ENCODE results near the gene ATP8A2. TPM values are rescaled to one million over a fixed set of nuclear protein-coding genes. Genes with fewer than 3 reads are reported as not detected.

ATP8A2 gene
- total and polyA plus RNA-seq, 2 of the 8 experiments (the other 6 are each of a cell fraction or from before 2014, with no cell fraction given) = 2.4 to 8.3 TPM

DNA sequence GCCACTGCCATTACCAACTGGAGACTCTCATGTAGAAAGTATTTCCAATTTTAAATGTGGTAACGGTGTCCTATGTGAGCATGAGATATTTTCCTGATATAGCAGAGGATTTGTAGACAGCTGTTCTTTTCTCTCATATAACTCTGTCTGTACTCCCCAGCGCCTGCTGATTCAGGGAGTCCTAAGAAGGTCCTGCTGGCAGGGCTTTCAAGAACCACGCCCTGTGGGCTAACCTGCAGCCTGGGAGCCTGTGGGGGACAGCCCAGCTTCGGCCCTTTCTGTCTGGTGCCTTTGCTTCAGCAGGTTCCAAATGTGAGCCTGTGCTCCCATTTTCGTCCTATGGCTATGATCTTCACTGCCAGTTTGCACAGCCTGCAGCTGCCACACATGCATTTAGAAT lies 316.8 kb downstream of the ATP8A2 start:
- FAIRE-seq = no peak
- WGBS, 2 experiments (ENCODE audit: extremely low coverage in 1 of 2, insufficient coverage in 1 of 2, insufficient read length in 1 of 2, insufficient replicate concordance in 2 of 2, low coverage in 1 of 2, low lambda C conversion rate in 2 of 2, missing lambda C conversion rate in 1 of 2) = 86% methylated on average over 5 of the region's 5 CpGs; no CpG with 5 or more reads in 1 of the 2 experiments
- no peak overlapping the region for H3K27ac ChIP-seq (ENCODE audit: low read depth, low read length)
- H2BK5ac ChIP-seq (ENCODE audit: low read depth, low read length) = no peak overlapping the region
- CTCF ChIA-PET (ENCODE audit: partially characterized antibody) = no interaction called here
- no peak overlapping the region for H3K9ac ChIP-seq (replicated peaks in 1 of 4; ENCODE audit: extremely low read depth in 1 of 4, low read depth in 3 of 4, low read length in 3 of 4)
- H4K91ac ChIP-seq (replicated peaks; ENCODE audit: insufficient read length, low read length) = no peak overlapping the region
- H4K5ac ChIP-seq (ENCODE audit: insufficient read length, low read depth, low read length) = no peak overlapping the region
- no peak overlapping the region for H3K18ac ChIP-seq (ENCODE audit: extremely low read depth, low read length)
- H4K20me1 ChIP-seq (replicated peaks in 1 of 2; ENCODE audit: control insufficient read depth in 1 of 2, insufficient read depth in 2 of 2, low read length in 2 of 2) = no peaks in the 10 kb centered on the region
- no peak overlapping the region for H4K8ac ChIP-seq (ENCODE audit: extremely low read depth, insufficient read depth, low read length)
- no peaks in the 10 kb centered on the region for H3K79me1 ChIP-seq (ENCODE audit: low read depth, low read length)
- no peaks in the 10 kb centered on the region; a peak in 2 of 7 replicates for H3K4me1 ChIP-seq (replicated peaks in 1 of 4; ENCODE audit: control insufficient read depth in 3 of 4, insufficient read depth in 4 of 4, low read length in 3 of 4)
- H3K4ac ChIP-seq (replicated peaks; ENCODE audit: insufficient read length, low read depth, low read length) = no peak overlapping the region
- no peak overlapping the region for H3K4me3 ChIP-seq (ENCODE audit: extremely low read depth in 1 of 4, insufficient read depth in 2 of 4, low read depth in 3 of 4, low read length in 4 of 4)
- H3K56ac ChIP-seq (replicated peaks; ENCODE audit: insufficient read length, low read depth, low read length) = no peak overlapping the region
- no peak for DNase-seq (ENCODE audit: low read depth in 1 of 2, low spot score in 2 of 2)
- H3K23ac ChIP-seq (ENCODE audit: insufficient read length) = no peak overlapping the region
- H2BK20ac ChIP-seq (ENCODE audit: low read length) = no peak overlapping the region
- POLR2A ChIA-PET (ENCODE audit: partially characterized antibody) = no interaction called here
- H3K23me2 ChIP-seq (ENCODE audit: low read depth, low read length) = no peaks in the 10 kb centered on the region
- H2AK5ac ChIP-seq (ENCODE audit: low read depth, low read length) = no peak overlapping the region
- no peaks in the 10 kb centered on the region for H3K9me3 ChIP-seq (ENCODE audit: insufficient read depth in 2 of 2, low read depth in 1 of 2, low read length in 1 of 2)
- H3K14ac ChIP-seq (ENCODE audit: insufficient read length) = no peak overlapping the region
- no peaks in the 10 kb centered on the region for H3K27me3 ChIP-seq (replicated peaks in 1 of 4; ENCODE audit: control insufficient read depth in 3 of 4, extremely low read depth in 1 of 4, insufficient read depth in 3 of 4, low read length in 3 of 4)
- H3K79me2 ChIP-seq (ENCODE audit: control insufficient read depth in 1 of 2, insufficient read depth in 2 of 2, low read length in 2 of 2) = no peaks in the 10 kb centered on the region
- no peak overlapping the region for H2BK120ac ChIP-seq (replicated peaks; ENCODE audit: low read depth, low read length)
- H2BK15ac ChIP-seq (ENCODE audit: low read length) = no peak overlapping the region
- H3K4me2 ChIP-seq (ENCODE audit: insufficient read depth in 1 of 2, low read depth in 2 of 2, low read length in 2 of 2) = no peak overlapping the region
- TF ChIP-seq, protein P1, sequence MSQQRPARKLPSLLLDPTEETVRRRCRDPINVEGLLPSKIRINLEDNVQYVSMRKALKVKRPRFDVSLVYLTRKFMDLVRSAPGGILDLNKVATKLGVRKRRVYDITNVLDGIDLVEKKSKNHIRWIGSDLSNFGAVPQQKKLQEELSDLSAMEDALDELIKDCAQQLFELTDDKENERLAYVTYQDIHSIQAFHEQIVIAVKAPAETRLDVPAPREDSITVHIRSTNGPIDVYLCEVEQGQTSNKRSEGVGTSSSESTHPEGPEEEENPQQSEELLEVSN (IDR thresholded peaks at IDR 0.05) = no peak
- TF ChIP-seq RBBP5 (IDR thresholded peaks at IDR 0.05; ENCODE audit: borderline replicate concordance, low read depth, low read length) = no peak
- no peak overlapping the region for H2AFZ ChIP-seq (ENCODE audit: low read length)
- H2BK12ac ChIP-seq (ENCODE audit: low read depth, low read length) = no peak overlapping the region
- no peaks in the 10 kb centered on the region for H3K36me3 ChIP-seq (ENCODE audit: control insufficient read depth in 2 of 4, insufficient read depth in 4 of 4, low read length in 3 of 4)

Measured in H1 (cell line).